Measurements from ENCODE around the gene R3HCC1L.
"Not testable (repeated sequence)": the region's sequence is repeated elsewhere in the genome, so short reads cannot be mapped to it uniquely, and the experiment has no call there.

The R3HCC1L gene

DNA sequence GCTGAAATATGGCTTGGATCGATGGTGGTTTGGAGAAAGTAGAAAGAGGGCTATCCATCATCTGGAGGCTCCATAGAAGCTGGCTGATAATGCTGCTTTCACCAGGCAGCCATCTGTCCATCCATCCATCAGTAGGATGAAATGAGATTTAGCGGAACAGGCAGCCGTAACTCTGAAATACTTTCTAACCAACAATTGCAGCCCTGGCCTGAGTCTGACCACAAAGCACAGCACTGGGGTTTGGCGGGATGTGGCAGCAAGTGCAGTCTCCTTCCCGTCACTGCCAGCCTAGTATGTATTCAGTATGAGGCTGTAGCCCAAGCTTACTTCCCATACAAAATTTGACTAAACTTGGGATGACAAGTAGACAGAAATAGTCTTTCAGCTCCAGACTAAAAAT, 38.0 kb downstream of the R3HCC1L start:
- no peak for DNase-seq (ENCODE audit: low spot score)

DNA sequence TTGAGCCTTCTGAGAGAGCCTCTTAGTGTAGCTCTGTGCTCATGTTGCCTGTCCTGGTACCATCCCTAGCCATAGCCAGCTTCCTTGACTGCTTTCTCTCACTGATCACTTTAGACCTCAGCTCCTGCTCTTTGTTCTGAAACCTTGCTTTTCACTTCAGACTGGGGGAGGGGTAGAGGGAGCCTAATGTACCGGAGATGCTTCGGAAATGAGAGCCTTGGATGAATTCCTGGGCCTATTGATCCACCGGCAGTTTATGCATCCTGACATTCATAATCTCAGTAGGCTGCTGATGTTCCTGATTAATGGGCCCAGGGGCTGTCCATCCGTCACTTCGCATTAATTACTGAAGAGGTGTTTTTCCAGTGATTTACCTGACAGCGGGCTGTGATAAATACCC, 38.8 kb downstream of the R3HCC1L start:
- DNase-seq (ENCODE audit: low spot score) = no peak

DNA sequence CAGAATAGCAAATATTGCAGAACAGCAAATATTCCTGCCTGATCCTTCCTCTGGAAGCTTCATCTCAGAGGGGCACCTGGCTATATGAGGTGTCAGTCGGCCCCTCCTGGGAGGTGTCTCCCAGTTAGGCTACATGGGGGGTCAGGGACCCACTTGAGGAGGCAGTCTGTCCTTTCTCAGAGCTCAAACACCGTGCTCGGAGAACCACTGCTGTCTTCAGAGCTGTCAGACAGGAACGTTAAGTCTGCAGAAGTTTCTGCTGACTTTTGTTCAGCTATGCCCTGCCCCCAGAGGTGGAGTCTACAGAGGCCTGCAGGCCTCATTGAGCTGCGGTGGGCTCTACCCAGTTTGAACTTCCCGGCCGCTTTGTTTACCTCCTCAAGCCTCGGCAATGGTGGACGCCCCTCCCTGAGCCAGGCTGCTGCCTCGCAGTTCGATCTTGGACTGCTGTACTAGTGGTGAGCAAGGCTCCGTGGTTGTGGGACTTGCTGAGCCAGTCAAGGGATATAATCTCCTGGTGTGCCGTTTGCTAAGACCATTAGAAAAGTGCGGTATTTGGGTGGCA, 48.0 kb downstream of the R3HCC1L start:
- not testable (repeated sequence) for DNase-seq (ENCODE audit: low spot score)

DNA sequence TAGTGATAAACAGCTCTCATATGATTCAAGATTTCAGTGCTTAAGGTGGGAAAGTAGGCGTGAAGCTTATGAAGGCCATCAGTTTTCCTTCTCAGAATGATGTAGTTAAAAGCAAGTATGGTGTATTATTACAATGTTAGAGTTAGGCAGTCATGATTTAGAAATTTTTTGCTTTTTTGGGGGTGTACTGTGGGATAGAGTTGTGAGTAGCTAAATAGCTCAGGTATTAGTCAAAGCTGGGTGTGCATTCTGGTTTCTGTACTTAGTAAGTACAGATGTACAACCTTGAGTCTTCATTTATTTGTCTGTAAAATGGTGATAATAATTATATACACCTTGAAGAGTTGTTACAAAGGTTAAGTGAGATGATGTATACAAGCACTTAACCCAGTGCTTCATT, 52.2 kb downstream of the R3HCC1L start:
- no peak for DNase-seq (ENCODE audit: low spot score)

DNA sequence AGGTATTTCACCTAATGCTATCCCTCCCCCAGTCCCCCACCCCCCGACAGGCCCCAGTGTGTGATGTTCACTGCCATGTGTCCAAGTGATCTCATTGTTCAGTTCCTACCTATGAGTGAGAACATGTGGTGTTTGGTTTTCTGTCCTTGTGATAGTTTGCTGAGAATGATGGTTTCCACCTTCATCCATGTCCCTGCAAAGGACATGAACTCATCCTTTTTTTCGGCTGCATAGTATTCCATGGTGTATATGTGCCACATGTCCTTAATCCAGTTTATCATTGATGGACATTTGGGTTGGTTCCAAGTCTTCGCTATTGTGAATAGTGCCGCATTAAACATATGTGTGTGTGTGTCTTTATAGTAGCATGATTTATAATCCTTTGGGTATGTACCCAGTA, 56.3 kb downstream of the R3HCC1L start:
- DNase-seq (ENCODE audit: low spot score) = not testable (repeated sequence)

DNA sequence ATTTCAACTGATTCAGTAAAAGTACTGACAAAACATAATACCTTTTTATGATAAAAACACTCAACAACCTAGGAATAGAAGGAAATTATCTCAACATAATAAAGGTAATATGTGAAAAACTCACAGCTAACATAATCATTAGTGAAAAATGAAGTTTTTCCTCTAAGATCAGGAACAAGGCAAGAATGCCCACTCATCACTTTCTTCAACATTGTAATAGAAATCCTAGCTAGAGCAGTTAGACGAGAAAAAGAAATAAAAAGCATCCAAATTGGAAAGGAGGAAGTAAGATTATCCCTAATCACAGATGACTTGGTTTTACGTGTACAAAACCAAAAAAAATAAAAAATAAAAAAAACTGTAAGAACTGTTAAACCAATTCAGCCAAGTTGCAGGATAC, 58.6 kb downstream of the R3HCC1L start:
- DNase-seq (ENCODE audit: low spot score) = no peak

DNA sequence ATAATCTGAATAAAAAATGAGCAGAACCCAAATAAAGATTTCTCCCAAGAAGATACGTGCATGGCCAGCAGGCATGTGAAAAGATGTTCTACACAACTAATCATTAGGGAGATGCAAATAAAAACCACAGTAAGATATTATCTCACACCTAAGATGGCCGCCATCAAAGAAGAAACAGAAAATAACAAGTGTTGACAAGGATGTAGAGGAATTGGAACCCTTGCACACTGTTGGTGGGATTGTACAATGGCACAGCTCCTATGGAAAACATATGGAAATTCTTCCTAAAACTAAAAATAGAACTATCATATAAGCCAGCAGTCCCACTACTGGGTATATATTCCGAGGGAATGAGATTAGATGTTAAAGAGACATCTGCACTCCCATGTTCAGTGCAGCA, 60.2 kb downstream of the R3HCC1L start:
- no peak for DNase-seq (ENCODE audit: low spot score)

DNA sequence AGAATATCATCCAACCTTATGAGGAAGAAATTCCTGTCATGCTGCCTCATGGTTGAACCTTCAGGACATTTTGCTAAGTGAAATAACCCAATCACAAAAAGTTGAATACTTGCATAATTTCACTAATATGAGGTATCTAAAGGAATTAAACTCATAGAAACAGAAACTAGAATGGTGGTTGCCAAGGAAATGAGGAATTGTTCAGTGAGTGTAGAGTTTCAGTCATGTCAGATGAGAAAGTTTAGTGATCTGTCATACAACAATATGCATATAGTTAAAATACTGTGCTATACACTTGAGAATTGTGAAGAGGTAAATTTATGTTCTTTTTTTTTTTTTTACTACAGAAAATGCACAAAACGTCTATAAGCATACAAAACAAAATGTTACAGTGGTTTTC, 60.7 kb downstream of the R3HCC1L start:
- DNase-seq (ENCODE audit: low spot score) = no peak

DNA sequence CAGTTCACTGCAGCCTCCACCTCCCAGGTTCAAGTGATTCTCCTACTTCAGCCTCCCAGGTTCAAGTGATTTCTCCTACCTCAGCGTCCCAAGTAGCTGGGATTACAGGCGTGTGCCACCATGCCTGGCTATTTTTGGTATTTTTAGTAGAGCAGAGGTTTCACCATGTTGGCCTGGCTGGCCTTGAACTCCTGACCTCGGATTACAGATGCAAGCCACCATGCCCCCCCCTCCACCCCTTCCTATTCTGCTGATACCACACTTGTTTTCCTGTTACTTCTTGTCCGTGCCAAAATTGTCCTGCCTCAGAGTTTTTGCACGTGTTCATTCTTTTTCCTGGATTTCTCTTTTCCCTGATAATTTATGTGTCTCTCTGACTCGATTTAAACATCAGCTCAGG, 62.5 kb downstream of the R3HCC1L start:
- no peak for DNase-seq (ENCODE audit: low spot score)

DNA sequence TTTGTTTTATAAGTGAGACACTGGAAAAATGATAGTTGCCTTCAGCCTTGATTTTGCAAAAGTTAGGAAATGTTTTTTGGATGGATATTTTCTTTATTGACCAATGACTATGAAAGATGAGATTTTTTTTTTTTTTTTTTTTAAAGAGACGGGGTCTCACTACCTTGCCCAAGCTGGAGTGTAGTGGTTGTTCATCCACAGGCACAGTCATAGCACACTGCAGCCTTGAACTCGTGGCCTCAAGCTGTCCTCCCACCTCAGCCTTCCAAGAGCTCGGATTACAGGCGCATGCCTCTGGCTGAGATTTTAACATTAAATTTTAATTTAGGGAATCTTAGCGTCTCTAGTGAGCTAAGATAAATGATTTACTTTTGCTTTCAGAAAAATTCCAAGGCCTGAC, 67.3 kb downstream of the R3HCC1L start:
- no peak for DNase-seq (ENCODE audit: low spot score)

DNA sequence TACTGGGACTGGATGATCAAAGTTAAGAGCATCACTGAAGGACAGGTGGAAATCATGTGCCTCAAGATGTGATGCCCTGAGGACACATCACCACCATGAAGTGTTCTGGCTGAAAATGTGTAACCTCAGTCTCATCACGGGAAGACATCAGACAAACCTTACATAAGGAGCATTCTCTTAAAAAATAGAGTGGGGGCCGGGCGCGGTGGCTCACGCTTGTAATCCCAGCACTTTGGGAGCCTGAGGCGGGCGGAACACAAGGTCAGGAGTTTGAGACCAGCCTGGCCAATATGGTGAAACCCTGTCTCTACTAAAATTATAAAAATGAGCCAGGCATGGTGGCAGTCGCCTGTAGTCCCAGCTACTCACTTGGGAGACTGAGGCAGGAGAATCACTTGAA, 67.9 kb downstream of the R3HCC1L start:
- no peak for DNase-seq (ENCODE audit: low spot score)

DNA sequence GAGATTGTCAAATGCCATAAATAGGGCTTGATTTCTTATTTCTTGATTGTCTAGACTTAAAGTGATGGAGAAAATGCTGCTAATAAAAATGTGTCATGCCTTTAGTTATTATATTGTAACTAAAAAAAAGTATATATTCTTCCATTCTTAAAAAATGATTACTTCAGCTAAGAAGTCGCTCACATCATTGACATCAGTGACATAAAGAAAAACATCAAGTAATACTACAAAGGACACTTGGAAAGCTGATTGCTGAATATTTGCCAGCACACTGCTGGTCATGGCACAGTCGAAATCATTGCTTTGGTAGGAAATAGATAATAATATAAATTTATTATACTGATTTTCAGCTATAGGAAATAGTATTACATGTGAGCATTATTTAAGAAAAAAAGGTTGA, 70.9 kb downstream of the R3HCC1L start:
- DNase-seq (ENCODE audit: low spot score) = no peak

DNA sequence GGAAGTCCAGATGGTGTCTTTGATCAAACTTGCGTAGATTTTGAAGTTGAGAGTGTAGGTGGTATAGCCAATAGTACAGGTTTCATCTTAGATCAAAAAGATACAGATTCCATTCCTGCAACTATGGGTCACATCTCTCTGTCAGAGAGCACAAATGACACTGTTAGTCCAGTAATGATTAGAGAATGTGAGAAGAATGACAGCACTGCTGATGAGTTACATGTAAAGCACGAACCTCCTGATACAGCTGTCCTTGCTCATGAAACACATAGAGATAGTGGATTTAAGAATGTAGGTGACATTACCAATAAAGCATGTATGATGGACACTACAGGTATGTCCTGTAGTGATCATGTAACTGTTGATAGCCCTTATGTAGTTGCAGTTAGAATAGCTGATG, 74.5 kb downstream of the R3HCC1L start:
- DNase-seq (ENCODE audit: low spot score) = no peak

DNA sequence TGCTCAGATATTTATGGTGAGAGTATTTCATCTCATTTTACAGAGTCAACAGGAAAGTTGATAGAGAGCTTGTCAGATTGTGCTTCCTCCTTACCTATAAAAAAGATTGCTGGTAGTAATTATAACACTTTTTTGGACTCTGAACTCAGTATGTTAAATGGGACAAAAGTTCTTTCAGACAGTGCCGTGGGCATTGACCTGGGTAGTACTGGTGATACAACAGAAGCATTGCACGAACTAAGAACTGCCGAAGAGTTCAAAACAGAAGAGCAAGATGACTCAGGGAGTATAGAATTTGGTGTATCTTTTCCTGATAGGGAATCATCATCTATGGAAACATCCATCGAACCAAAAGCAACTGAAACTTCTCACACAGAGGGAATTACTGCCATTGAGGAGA, 75.0 kb downstream of the R3HCC1L start:
- peak; percentile 8 for DNase-seq (ENCODE audit: low spot score)

DNA sequence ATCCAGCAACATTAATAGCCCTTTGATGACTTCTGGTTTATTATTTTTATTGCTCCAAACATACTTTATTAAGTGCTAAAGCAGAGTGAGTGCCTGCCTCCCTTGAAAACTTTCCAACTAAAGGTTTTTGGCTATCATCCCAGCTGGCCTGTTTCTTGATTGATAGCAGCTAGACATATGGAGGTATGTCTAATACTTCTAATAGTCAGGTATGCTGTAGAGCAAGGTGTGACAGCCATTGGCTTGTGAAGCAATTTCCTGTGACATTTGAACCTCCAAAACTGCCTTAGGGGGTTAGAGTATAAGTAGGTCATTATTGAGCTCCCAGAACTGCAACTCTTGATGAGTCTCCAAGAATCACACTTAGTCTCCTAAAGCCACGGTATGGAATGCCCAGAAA, 77.7 kb downstream of the R3HCC1L start:
- no peak for DNase-seq (ENCODE audit: low spot score)

DNA sequence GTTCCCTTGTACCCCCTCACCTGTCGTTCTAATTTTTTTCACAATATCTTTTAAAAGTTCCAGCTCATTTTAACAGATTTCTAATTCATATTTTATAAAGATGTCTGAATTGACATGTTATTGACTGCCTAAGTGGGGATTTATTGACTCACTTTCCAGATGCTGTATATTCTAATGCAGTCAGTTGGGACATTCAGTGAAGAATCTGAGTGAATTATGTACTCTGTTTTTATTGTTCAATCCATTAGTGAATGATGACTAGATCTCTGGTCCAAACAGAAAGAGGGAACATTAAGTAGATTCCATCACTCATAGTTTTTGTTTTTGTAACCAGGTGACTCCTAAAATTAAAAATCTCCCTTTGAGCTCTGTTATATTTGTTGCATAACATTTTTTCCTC, 79.3 kb downstream of the R3HCC1L start:
- no peak for DNase-seq (ENCODE audit: low spot score)

DNA sequence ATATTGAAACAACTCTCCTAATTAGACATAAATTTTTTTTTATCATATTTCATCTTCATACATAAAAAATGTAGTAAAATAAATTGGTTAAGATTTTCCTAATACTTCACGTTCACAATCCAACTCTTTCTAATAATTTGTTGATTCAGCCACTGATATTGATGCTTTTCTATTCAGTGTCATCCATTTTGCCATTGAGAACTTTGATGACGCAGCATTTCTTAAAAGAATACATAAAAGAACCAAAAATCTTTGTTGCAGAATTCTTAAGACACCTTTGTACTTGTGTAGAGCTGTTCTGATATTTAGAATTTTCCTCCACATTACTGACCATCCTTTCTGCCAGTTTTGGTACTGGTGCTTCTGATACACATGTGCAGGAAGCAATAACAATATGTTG, 80.9 kb downstream of the R3HCC1L start:
- no peak for DNase-seq (ENCODE audit: low spot score)

DNA sequence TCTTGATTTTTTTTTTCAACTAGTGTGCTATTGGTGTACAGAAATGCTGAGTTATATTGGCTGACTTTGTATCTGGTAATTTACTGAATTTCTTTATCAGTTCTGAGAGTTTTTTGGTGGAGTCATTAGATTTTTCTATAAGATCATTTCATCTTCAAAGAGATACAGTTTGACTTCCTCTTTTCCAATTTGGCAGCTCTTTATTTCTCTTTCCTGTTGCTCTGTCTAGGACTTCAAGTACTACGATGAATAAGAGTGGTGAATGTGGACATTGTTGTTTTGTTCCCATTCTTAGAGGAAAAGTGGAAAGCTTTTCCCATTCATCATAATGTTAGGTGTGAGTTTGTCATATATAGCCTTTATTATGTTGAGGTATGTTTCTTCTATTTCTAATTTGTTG, 83.3 kb downstream of the R3HCC1L start:
- DNase-seq (ENCODE audit: low spot score) = no peak

DNA sequence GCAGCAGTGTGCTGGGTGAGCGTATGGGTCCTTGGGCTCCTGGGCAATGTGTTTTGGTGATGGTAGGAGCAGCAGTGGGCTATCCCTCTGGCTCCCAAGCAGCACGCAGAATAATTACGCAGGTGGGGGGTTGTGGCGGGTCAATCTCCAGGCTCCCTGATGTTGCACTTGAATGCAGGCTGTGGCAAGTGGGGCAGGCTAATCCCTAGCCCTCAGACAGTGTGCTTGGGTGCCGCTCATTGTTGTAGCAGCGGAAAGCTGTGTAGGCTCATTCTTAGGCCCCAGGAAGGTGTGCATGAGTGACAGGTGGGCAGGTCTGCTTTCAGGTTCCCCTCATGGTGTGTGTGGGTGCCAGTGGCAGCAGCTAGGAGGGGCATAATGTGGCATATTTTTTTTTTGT, 89.4 kb downstream of the R3HCC1L start:
- DNase-seq (ENCODE audit: low spot score) = no peak

DNA sequence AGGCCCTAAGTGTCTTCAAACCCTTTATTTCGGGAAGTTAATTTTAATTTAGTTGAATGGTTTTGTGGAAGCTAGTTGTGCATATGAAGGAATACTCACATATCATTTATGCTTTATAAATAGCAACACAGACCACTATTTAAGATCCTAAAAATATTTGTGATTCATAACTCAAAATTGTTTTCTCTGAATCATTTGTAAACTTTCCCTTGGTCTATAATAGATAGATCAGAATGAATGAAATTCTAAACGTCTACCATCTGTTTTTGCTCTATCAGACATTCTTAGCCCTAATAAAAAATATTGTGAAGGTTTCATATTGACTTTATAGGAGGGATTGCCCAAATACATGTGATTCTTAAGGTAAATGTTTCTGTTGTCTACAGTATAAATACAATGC, 90.1 kb downstream of the R3HCC1L start:
- no peak for DNase-seq (ENCODE audit: low spot score)

DNA sequence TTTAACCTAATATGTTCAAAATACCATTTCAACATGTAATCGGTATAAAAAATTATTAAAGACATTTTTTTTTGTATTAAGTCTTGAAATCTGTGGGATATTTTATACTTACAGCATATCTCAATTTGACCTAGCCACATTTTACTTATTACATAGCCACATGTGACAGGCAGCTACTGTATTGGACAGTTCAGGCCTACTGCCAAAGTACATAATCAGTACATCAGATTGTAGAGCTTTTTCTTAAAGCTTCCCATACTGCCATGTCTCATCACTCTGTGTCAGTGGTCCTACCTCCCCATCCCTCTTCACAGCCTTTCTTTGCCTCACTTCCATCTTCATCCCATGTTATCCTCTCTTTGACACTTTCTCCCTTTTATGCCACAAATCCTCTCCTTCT, 90.5 kb downstream of the R3HCC1L start:
- DNase-seq (ENCODE audit: low spot score) = no peak

DNA sequence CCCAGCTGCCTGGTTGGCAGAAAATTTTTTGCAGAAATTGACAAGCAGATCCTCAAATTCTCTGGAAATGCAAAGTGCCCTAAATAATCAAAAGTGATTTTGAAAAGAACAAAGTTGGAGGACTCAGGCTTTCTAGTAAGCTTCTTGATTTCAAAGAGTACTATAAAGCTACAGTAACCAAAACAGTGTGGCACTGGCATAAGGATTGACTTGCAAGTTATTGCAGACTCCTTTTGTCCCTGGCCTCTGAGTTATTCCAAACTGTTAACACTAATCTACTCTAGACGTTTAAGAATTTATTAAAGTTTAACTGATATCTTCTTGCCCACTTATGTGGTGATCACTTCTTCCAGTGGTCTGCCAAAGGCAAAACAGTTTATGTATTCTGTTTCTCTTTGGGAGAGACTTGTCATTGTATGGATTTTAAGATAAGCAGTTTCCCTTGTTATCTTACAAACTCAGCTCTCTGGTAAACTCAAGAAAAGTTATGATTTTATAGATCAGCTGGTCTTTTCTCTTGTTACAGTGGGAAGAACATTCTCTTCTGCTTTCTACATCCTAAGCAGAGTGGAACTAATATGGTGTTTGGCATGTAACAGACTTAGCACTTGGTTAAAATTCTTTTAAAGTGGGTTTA, 92.2 kb downstream of the R3HCC1L start:
- DNase-seq (ENCODE audit: low spot score) = no peak

DNA sequence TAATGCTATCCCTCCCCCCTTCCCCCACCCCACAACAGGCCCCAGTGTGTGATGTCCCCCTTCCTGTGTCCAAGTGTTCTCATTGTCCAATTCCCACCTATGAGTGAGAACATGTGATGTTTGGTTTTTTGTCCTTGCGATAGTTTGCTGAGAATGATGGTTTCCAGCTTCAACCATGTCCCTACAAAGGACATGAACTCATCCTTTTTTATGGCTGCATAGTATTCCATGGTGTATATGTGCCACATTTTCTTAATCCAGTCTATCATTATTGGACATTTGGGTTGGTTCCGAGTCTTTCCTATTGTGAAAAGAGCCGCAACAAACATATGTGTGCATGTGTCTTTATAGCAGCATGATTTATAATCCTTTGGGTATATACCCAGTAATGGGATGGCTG, 93.3 kb downstream of the R3HCC1L start:
- not testable (repeated sequence) for DNase-seq (ENCODE audit: low spot score)

DNA sequence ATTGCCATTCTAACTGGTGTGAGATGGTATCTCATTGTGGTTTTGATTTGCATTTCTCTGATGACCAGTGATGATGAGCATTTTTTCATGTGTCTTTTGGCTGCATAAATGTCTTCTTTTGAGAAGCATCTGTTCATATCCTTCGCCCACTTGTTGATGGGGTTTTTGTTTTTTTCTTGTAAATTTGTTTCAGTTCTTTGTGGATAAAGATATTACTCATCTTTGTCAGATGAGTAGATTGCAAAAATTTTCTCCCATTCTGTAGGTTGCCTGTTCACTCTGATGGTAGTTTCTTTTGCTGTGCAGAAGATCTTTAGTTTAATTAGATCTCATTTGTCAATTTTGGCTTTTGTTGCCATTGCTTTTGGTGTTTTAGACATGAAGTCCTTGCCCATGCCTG, 93.8 kb downstream of the R3HCC1L start:
- not testable (repeated sequence) for DNase-seq (ENCODE audit: low spot score)

DNA sequence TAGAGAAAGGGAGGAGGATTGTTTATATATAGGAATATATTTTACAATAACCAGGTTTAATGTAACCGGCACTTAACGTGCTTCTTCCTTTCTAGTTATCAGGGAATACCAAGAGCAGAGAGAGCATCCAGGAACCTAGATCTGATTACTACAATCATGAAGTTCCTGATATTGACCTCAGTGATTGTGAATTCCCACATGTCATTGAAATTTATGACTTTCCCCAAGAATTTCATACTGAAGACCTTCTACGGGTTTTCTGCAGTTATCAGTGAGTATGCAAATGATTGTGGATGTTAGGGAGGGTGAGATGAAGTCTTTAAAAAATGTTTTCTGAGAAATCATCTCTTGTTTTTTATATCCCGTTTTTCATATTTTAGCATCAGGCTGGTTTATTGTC, 97.0 kb downstream of the R3HCC1L start:
- no peak for DNase-seq (ENCODE audit: low spot score)

Measured in activated CD4-positive, alpha-beta T cell treated with anti-CD3 and anti-CD28 coated beads, Interleukin-2, Interleukin-4, amounts not matched to agents 100 ng/mL and 50 ng/mL, durations not matched to agents 16 hours and 8 hours (primary cell).